Activated CD4-positive, alpha-beta T cell treated with anti-CD3 and anti-CD28 coated beads for 1 hour (primary cell): Measurements from ENCODE around the gene ARHGAP31.
A peak's percentile ranks its signal among the peaks of the same experiment; 100 is the strongest.
"Not testable (repeated sequence)": the region's sequence is repeated elsewhere in the genome, so short reads cannot be mapped to it uniquely, and the experiment has no call there.

Source experiments
- DNase-seq: peaks from one replicate; pipeline ENCODE4 v3.0.0-alpha.2; 2020

Gene ARHGAP31

DNA sequence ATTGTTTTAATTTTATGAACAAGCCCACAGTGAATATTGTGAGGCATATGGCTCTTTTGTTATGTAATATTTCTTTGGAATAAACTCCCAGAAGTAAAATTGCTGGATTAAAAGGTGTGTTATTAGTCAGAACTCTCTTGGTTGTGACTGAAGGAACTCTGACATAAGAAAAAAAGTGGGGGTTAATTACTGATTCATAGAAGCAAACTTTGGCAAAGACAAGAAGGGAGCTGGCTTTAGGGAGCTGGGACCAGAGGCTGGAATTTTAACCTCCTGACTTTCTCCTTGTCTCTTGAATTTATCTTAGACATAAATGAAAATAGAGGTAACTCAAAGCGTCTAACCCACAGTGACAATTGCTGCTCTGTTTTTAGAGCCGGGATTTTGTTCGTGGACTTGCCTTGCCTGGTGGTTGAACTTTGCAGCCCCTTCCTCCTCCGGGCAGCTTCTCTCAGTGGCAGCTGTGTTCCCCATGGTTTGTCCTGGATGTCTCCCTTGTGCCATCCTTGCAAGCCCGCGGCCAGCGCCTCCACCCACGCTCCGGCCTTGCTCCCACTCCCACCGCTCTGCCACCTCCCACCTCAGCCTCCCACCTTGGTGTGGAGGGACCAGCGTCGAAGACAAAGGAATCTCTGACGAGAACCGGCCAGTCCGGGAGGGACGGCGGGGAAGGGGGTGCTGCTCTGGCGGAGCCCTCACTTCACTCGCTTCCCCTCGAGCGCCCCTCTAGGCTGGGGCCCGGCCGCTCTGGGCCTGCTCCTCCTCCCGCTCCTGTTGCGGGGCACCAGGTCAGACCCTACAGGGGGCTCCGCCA, 28.0 kb downstream of the ARHGAP31 start:
- peak; percentile 10 for DNase-seq

DNA sequence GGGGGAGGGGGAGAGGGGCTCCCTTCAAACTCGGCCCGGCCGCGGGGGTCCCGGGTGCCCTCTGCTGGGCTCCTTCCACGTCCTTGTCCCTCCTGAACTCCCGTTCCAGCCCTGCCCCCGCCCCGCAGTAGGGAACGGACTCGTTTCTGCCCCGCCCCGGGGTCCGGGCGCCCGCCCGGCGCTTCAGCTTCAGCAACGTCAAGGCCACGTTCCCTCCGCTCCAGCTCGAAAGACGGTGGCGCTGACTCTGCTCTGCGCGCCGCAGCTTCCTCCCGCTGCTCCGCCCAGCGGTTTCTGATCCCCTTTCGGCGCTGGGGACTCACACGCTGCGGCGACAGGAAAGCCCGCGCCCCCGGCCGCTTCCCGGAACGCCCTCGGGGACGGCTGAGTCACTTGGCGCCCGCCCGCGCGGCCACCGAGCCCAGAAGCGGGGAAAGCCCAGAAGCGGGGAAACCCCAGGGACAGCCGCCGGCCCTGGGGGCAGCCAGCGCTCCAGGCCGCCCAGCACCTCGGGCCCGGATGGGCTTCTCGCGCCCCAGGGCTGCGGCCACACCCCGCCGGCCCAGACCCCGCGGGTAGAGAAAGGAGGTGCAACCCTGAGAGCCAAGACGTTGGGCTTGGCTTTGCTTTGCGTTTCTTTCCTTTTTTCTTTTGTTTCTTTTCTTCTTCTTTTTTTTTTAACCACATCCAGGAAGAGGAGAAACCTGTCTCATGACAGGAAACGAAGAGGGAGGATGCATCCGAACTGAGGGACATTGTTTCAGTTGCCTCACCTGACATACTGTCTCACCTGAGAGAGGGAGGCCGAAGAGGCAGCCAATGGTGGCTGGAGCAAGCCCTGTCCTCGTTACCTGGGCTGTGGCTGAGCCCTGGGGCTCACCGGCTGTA, 28.9 kb downstream of the ARHGAP31 start:
- DNase-seq: peak; percentile 90

DNA sequence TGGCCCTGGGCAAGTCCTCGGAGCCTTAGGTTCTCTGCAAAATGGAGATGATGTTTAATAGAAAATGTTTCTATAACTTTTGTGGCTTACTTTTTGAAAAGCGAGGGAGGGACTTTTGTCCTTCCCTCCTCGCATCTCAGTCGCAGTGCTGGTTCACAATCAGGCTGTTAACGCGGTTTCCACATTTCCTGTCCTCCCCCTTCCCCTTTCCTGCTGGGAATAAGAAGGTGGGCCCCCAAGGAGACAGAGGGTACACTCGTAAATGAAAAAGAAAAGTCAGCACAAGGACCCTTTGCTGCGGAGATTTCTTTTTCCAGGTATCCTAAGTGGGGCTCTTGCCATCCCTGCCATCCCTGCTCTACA, 29.5 kb downstream of the ARHGAP31 start:
- no peak for DNase-seq

DNA sequence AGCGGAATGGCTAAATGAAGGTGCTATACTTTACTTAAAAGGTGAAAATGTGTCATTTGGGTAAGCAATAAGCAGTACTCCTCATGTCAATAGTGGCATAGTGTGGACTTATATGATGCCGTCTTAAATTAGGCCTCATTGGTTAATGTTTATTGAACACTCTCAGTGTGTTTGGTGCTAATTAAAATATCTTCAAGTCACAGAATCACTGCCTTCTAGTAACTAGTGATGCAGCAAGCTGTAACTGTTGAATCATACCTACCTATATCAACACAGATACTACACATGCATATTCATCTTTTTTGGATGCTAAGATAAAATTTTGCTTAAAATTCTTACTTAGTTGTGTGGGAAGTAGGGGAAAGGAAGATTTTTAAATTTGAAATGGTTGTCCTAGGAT, 30.7 kb downstream of the ARHGAP31 start:
- no peak for DNase-seq

DNA sequence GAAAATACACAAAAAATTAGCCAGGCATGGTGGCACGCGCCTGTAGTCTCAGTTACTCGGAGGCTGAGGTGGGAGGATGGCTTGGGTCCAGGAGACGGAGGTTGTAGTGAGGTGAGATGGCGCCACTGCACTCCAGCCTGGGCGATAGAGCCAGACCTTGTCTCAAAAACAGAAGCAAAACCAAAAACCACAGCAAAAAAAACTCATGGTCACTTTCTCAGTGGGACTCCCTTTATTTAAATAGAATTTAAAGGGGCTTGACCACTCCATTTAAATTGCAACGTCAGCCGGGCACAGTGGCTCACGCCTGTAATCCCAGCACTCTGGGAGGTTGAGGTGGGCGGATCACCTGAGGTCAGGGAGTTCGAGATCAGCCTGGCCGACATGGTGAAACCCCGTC, 32.8 kb downstream of the ARHGAP31 start:
- no peak for DNase-seq

DNA sequence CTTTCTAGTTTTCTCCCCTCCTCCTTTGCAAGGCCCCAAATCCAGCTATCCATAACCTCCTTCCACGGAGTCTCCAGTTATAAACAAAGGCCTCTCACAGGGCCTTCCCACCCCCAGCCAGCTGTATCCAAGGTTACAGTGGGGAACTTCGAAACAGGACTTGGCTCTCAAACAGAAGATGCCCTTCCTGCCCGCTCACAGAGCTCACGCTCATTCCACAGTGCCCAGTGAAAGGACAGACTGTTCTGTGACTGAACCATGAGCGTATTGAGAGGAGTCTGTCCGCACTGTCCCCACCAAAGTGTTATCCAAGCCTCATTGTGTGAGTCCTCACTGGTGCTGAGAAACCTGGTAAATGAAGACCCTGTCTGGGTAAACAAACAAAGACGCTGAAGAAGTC, 35.4 kb downstream of the ARHGAP31 start:
- no peak for DNase-seq

DNA sequence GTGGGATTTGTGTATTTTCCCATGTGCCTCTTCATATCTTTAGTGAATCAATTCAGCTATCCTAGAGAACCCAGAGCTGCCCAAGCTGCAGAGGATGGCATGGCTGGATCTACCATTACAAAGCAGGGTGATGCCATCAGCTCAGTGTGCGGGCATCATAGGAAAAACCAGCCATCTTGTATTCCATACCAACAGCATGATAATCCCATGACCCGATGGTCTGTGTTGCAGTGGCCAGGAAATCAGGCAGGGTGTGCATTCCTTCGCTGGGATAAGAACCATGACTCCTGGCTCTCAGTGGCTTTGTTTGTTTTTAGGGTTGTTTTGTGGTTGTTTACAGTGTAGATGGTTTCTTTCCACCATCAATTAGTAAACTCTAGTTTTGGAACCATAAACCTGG, 36.0 kb downstream of the ARHGAP31 start:
- DNase-seq: no peak

DNA sequence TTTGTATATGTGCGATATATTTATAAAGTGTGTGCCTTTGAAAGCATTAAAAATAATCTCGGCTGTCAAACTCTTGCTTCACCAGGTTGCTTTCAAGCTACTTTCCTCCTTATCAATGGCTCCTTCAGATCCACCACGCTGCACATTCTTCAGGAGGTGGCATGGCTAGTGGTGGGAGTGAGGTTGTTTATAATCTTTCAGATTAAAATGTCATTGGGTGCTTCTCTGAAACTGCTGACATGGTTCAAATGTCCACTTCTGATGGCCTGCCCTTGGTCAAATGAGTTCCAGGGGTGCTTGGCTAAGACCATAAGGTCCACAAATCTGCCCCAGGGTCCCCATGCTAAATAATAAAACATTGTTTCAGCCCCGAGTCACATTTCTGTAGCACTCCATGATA, 36.7 kb downstream of the ARHGAP31 start:
- DNase-seq: no peak

DNA sequence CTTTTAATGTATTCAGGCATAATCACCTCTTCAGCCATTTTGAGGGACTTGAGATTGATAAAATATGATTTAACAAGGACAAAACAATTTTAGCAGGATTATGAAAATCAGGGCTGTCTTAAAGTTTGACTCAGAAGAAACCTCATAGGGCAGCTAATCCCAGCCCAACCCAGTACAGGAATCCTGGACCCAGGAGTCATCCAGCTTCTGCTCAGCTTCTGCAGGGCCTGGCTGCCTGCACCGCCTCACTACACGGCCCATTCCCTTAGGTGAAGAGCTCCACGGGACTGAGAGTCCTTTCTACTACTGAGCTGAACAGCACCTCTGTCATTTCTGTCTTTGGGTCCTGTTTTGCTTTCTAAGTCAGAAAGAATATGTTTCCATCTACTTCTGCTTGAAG, 37.5 kb downstream of the ARHGAP31 start:
- DNase-seq: no peak

DNA sequence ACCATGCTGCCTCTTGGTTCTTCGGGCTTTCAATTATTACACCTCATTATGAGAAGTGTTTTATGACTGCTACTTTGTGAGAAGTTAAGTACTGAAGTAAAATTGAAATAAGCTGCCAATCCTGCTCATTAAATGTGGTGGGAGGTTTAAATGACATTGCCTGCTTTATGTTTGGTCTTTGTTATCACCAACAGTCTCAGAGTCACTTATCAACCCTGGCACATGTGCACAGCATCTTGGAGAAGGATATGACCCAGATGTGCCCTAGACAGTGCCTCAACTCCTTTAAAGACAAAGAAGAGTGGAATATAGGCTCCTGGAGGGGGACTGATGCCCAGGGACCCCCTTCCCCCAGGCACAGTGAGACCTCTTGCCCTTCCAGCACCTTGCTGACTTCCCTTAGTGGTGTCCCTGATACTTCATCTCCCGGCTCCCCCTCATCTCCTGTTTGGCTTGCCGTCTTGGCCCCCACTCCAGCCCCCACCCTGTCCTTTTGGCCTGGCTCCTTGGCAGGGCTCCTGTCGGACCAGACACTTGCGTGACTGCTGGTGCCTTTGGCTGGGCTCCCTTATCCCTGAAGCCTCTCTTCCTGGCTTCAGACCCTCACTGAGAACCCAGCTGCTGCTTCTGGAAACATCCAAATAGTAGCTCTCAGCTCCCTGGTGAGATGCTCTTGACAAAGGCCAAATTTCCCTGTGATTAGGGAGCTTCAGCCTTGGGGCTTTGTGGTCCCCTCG, 39.8 kb downstream of the ARHGAP31 start:
- no peak for DNase-seq

DNA sequence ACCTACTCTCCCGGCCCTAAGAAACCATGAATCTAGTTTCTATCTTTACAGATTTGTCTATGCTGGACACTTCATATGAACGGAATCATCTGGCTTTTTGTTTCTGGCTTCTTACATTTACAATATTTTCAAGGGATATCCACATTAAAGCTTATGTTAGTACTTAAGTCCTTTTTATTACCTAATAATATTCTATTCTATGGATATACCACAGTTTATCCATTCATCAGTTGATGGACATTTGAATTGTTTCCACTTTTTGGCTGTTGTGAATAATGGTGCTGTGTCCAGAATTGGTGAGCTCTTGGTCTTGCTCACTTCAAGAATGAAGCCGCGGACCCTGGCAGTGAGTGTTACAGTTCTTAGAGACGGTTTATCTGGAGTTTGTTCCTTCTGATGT, 42.6 kb downstream of the ARHGAP31 start:
- no peak for DNase-seq

DNA sequence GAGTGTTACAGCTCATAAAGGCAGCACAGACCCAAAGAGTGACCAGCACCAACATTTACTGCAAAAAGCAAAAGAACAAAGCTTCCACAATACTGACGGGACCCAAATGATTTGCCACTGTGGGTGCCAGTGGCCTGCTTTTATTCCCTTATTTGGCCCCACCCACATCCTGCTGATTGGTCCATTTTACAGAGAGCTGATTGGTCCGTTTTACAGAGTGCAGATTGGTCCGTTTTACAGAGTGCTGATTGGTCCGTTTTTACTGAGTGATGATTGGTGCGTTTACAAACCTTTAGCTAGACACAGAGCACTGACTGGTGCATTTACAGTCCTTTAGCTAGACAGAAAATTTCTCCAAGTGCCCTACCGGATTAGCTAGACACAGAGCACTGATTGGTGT, 43.2 kb downstream of the ARHGAP31 start:
- not testable (repeated sequence) for DNase-seq

DNA sequence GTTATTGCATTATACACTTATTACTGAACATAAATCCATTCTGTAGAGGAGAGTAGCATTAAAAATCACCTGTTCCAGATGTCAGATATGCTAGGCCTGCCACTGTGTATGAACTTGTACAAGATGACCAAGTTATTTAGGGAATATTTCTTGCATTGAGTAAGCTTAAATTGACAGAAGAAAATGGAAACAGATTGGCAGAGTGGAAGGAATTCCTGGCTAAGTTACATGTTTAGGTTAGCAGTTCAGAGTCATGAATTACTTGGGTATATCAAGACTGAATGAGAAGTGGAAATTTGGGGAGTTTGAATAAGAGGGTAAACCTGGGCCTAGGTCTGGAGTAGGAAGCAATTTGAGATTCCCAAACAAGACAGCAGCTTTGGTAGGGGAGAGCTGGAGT, 44.6 kb downstream of the ARHGAP31 start:
- DNase-seq: no peak

DNA sequence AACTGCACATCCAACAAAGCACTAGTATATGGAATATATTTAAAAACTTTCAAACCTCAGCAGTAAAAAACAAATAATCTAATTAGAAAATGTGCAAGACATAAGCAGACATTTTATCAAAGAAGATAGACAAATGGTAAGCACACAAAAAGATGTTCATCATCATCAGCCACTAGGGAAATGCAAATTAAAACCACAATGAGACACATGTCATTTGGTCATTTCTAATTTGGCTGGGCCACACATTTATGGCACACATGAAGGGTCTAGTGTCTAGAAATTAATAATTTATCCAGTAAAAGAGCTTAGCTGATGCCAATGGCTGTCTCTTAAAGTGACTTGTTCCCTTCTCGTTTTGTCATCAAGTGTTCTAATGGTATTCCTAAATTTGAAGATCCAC, 45.8 kb downstream of the ARHGAP31 start:
- no peak for DNase-seq

DNA sequence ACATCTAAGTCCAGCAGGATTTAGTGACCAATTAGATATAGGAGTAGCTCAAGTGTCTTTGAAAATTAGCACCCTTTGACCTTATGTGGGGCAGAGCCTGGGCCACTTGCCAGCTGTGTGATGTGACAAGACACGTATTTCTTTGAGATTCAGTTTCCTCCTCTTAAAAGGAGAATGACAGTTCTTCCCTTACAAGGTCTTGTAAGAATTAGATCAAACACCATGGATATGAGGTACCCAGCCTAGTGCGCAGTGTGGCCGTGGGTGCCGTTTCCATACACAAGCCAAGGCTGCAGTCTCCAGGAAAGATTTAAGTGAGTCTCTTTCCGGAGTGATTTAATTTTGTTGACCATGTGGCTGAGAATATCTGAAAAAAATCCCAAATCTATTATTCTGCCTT, 46.3 kb downstream of the ARHGAP31 start:
- no peak for DNase-seq

DNA sequence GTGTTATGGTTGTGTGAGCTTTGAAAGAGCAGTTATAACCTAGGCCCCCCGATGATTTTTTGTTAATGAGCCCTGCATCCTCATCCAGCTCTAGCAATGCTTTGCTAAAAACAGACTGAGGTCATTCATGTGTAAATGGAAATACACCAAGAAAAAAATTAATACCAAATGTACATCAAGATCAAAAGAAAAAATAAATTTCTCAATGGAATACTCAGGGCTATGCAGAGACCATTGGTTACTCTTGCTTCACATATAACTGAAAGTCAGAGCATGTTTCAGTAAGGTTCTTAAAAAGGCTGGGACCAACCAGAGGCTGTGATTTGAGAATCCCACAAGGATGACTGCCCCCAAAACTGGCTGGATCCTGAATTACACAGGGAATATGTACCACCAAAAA, 48.0 kb downstream of the ARHGAP31 start:
- no peak for DNase-seq

DNA sequence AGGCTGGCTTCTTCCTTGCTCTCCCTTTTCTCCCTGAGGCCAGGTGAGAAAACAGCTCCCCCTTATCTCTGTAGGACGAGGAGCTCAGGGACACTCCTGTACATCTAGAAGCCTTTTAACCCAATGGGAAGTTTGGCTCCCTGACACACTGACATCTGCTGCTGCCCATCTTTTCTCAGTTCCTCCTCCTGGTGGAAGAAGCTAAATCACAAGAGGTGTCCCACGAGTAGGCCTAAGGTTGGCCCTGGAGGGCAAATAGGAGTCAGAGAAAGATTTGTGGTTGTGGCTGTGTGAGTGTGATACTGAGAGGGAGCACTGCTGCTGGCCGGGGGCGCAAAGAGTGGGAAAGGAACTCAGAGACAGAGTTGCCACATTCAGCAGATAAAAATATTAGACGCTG, 49.5 kb downstream of the ARHGAP31 start:
- DNase-seq: no peak

DNA sequence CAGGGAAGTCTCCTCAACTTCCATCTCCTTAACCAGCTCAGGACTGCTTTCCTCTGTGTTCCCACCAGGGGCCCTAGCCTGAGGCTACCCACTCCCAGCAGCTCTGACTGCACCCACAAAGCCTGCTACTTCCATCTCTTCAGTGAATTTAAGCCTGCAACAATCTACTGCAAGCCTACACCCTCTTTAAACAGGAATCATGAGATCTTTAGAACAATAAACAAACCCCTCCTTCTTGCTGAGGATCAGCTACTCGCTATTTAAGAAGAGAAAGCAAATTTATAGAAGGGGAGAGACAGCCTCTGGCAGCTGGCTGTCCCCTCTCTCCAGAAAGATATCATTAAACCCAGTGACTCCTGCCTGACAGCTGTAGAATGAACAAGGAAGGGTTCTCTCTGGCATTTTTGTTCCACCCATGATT, 51.9 kb downstream of the ARHGAP31 start:
- no peak for DNase-seq

DNA sequence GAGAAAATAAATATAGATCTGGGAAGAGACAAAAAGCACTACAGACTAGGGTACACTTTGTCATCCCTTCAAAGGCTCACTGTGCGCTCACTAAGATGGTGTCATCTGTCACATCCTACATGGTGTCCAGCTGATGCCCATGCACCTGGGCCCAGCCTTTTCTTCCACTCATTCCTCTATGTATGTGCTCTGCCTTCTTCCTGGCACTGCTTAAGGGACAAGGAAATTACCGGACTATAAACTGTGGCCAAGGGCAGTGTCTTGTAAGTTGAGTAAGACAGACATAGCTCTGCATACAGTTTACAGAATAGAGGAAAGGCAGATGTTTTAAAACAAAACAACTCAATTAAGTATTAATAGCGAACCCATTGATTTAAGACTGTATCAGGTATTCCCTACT, 52.9 kb downstream of the ARHGAP31 start:
- no peak for DNase-seq

DNA sequence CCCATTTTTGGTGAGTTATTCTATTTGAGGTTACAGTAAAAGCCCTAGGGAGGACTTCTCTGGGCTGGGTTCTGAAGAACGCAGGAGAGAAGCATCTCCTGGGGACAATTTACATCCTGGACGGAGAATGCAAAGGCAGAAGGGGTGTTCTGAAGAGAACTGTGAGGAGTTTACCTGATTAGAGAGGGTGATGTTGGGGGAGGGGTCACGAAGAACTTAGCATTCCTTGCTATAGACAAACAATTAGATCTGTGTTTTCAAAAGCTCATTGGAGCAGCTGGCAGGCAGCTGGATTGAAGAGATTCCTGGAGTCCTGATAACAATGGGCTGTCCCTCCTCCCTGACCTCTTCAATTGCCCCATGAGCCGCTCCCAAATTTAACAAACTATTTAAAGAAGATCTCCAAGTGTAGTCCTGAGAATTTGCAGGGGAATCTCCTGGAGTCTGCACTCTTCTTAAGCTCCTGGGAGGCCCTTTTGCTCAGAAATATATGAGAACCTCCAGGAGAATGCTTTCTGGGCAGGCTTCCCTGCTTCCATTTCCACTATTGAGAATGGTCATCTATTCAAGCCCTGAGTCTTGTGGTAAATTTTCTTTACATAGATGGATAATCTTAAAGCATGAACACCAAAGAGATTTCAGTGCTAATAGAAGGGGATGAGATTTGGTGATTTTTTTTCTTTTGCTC, 55.3 kb downstream of the ARHGAP31 start:
- DNase-seq: no peak

DNA sequence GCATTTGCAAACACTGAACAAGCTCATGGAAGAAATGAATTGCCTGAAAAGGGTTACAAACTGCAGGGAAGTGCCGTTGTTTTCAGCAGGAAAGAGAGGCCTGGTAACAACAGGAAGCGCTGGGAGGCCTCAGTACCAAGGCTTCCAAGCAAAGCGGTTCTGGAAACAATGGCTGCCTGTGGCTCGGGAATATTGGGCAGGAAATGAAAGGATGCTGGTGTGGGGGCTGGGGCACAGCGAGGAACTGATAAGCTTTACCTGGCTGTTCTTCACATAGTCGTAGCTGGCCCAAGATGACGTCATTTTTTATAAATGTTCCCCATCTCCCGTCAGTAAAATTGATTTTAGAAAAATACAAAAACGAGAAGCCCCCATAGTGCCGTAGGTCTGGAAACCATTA, 55.9 kb downstream of the ARHGAP31 start:
- DNase-seq: no peak

DNA sequence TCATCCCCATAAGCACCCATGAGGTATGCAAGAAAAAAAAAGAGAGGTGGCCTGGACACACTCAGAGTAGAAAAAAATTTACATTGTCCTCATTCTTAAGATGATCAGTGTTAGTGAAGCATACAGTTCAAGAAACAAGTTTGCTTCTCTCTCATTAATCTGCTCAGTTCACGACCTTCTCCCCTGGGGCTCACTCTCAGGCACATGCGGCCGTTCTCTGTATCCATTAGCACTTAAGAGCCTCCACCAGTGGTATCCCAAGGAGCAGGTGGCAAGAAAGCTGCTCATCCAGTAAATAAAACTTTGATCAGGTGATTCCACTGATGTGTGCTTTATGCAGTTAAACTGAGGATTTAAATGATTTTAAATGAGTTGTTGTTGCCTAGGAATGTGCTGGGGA, 57.4 kb downstream of the ARHGAP31 start:
- no peak for DNase-seq

DNA sequence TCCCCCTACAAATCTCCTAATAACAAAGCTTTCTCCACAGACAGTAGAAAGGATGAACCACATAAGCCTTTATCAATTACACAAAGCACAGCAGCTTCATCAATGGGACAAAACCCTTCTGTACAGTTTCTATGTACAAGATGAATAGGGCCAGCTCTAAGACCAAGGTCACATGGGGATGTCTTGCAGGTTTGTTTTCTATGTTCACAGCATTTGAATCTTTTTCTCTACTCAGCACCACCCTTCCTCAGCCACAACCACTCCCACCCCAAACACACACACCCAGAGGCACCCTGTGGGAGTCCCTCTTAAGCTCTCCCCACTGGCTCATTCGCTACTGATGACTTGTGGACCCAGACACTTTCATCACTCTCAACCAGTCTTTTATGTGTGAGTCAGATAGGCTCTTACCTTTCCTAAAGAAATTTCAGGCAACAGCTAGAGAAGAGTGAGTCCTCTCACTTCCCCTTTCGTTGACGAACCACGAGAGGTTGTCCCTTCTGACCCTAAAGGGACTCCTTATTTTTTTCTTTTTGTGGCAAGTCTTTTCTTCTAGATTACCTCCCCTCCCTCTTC, 57.9 kb downstream of the ARHGAP31 start:
- peak; percentile 28 for DNase-seq
